NB4 (cell line): ENCODE data around the gene ECT2L.
"Not testable (repeated sequence)": the region's sequence is repeated elsewhere in the genome, so short reads cannot be mapped to it uniquely, and the experiment has no call there.

Experiments
- DNase-seq: peaks from one replicate; pipeline ENCODE4 v3.0.0; 2010; ENCODE audit warnings: low read depth
- H3K4me3 ChIP-seq: one replicate; pipeline ENCODE4 v1.5.1; 2011; ENCODE audit warnings: mild to moderate bottlenecking, low read depth, low read length, moderate library complexity
- CTCF ChIP-seq: IDR thresholded peaks from one replicate; pipeline ENCODE4 v1.5.1; 2012; ENCODE audit warnings: low read depth, low read length
- MAX ChIP-seq: IDR thresholded peaks from 2 replicates; pipeline ENCODE4 v1.6.1; 2011; ENCODE audit warnings: low read depth, low read length
- MYC ChIP-seq: IDR thresholded peaks from 2 replicates; pipeline ENCODE4 v1.6.1; 2011; ENCODE audit warnings: low read depth, low read length
- POLR2A ChIP-seq: IDR thresholded peaks from 2 replicates; pipeline ENCODE4 v1.6.1; 2011; ENCODE audit warnings: mild to moderate bottlenecking; ENCODE audit not compliant: insufficient read length; ENCODE audit errors: extremely low read depth

Gene ECT2L

GRCh38 chr6:138925806-138926205 lies 129.9 kb downstream of the ECT2L start:
- no peak overlapping the region for H3K4me3 ChIP-seq
- TF ChIP-seq CTCF = no peak
- no peak for TF ChIP-seq MYC
- TF ChIP-seq POLR2A = no peak
- TF ChIP-seq MAX = no peak
- no peak for DNase-seq

GRCh38 chr6:138926579-138926978 lies 130.7 kb downstream of the ECT2L start:
- no peak for DNase-seq
- TF ChIP-seq MAX (no peak), MYC (no peak), CTCF (no peak), POLR2A (no peak)
- H3K4me3 ChIP-seq = no peak overlapping the region

- DNase-seq = no peak
- TF ChIP-seq MYC (no peak), POLR2A (no peak), CTCF (no peak), MAX (no peak)
- H3K4me3 ChIP-seq = no peak overlapping the region
These were observed 135.8 kb downstream of the ECT2L start for GRCh38 chr6:138931660-138932059.

GRCh38 chr6:138936873-138937272 lies 141.0 kb downstream of the ECT2L start:
- H3K4me3 ChIP-seq, DNase-seq: not testable (repeated sequence)

GRCh38 chr6:138943089-138943625 lies 147.3 kb downstream of the ECT2L start:
- TF ChIP-seq MYC (no peak), CTCF (no peak), MAX (no peak), POLR2A (no peak)
- no peak overlapping the region for H3K4me3 ChIP-seq
- DNase-seq = no peak

GRCh38 chr6:138944412-138944811 lies 148.5 kb downstream of the ECT2L start:
- no peak for TF ChIP-seq MYC
- no peak for TF ChIP-seq MAX
- no peak for TF ChIP-seq POLR2A
- no peak for TF ChIP-seq CTCF
- H3K4me3 ChIP-seq = no peak overlapping the region
- DNase-seq = no peak
